GM19193 (cell line): ENCODE measurements around the gene GABRA4.

Experiments
- POLR2A ChIP-seq: IDR thresholded peaks from 4 replicates; pipeline ENCODE4 v1.6.1; 2011; ENCODE audit not compliant: insufficient read depth, insufficient read length; ENCODE audit errors: extremely low read depth

GABRA4 gene

DNA sequence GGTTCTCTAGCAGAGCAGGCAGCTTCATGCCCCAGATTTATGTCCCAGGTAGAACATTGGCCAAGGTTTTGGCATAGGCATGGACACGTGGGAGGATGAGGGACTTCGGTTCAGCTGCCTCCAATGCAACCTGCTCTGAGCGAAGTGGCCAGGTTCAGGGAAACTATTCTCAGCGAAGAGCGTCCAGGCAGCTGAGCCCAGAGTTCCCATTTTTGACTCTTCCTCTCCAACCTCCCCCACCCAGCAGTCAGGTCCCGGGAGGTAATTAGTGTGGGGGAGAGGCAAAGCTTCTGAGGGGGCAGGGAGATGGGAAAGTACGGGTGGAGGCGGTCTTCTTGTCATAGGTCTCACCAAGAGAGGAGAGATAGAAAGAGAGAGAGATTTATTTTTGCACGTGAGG, 1.0 kb downstream of the GABRA4 start:
- no peak for TF ChIP-seq POLR2A

DNA sequence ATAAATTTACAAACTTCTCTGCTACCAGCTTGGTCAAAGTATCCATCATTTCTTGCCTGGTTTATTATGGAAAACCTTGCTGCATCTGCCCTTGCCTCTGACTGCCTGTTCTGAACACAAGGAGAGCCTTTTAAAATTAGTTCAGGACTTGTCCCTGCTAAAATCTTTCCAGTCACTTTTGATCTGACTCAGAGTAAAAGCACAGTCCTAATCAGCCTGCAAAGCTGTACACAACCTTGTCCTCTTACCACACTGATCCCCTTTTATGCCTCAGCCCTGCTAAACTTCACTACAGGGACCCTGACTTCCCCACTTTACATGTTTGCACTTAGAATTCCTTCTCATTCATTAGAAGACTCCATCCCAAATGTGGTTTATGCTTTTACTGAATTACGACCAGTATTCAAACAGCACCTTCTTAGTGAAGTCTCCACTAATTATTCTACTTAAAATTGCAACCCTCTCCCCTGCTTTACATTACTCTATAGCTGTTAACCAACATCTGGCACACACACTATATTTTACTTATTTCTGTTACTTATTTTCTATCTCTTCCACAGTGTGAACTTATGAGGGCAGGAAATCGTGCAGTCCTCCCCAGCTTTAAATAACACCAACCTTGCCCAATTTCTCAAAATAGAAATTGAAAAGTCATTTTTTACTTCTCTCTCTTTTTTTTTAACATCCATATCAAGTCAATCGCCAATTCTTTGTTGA, 6.3 kb downstream of the GABRA4 start:
- TF ChIP-seq POLR2A = no peak

DNA sequence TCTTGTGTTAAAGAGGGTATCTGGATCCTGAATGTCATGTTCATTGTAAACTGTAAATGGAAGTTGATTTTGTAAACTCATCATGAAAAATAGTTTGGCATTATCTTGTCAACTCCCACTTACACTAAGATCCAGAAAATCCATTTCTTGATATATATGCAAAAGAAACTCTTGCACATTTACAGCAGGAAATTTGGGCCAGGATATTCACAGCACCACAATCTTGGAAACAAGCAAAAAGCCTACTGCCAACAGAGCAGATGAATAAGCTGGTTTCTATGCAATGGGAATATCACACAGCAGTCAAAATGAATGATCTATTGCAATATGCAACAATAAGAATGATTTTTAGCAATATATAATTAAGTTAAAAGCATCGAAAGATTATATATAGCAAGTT, 8.6 kb downstream of the GABRA4 start:
- TF ChIP-seq POLR2A = no peak

DNA sequence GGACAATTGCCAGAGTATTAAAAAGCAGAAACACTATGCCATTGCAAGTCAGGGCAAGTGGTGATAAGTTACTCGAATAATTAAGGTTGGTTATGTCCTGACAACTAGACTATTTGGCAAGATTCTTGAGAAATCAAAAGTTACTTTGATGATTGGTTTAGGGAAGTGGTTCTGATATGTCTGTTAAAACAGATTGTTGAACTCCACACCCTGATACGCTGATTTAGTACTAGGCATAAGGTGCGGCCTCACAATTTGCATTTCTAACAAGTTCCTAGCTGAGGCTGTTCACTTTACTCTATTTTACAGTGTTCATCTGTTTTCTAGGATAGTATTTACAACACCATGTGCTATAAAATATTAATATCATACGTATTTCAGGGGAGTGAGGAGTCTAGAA, 12.5 kb downstream of the GABRA4 start:
- no peak for TF ChIP-seq POLR2A

DNA sequence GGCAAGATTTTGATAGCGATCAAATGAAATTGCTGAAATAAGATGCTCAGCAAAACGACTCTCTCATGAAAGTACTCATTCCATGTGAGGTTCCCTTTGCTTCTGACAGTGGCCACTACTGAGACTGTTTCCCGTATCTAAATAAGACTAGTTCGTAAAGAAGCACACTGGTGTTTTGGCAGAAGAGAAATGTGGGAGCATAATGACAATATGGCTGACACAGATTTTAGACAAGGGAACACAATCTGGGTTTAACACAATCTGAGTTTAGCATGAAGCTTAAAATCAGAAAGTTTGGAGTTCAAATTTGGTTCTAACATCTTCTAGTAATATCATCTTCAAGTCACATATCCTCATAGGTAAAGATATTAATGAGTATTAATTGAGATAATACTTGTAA, 13.7 kb downstream of the GABRA4 start:
- TF ChIP-seq POLR2A = no peak

DNA sequence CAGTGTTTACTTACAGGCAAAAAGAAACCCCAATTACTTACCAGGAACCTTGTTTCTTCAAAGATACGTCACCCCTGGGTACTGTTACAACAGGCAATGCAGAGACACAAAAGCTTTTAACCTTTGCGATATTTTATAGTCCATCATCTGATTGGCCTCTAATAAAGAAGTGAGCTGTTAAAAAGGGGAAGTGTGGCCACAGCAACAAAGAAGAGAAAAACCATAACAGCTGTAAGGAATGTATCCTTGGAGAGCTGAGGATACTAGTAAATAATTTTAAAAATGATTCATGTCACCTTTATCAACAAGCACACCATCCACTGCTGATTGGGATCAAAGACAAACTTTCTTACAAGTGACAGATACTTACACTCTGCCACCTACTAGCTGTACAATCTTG, 14.1 kb downstream of the GABRA4 start:
- no peak for TF ChIP-seq POLR2A

DNA sequence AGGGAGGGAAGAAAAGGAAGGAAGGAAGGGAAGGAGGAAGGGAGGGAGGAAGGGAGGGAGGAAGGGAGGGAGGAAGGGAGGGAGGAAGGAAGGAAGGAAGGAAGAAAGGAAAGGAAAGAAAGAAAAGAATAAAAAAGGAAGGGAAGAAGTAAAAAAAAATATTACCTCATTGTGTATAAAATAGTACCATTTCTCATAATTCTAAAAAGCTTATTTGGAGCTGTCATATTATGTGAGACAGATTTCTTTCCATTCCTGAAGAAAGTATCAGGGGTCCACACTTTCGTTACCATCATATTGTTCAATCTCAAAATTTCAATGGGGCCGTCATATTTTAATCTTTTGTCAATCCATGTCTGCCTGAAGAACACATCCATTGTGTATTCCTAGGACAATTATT, 16.1 kb downstream of the GABRA4 start:
- TF ChIP-seq POLR2A = no peak

DNA sequence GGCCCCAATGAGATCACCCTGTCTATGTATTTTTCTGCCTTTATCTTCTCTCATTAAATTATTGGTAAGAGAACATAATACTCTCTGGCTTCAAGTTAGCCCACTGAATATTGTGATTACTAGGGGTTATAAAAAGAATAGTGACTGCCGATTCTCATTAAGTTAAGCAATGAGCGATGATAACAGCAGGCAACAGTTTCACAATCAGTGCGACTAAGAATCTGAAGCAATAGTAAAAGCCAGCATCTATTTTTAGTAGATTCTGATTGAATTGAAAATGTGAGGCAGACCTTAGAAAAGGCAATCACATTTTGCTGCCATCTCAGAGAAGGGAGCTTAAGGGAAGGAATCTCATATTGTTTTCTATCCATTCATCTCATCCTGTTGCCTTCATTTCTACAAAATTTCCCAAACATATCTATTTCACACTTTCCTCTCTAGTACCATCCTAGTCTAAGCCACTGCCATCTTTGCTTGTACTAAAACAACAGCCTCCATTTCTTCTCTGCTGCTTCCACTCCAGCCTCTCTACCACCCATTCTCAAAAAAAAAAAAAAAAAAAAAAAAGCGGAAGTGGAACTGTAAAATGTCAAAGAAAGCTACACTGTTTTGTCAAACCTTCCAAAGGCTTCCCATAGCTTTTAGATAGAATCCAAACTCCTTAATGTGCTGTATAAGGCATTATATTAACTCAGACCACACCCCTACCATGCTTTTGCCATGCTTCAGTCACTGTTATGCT, 17.4 kb downstream of the GABRA4 start:
- no peak for TF ChIP-seq POLR2A

DNA sequence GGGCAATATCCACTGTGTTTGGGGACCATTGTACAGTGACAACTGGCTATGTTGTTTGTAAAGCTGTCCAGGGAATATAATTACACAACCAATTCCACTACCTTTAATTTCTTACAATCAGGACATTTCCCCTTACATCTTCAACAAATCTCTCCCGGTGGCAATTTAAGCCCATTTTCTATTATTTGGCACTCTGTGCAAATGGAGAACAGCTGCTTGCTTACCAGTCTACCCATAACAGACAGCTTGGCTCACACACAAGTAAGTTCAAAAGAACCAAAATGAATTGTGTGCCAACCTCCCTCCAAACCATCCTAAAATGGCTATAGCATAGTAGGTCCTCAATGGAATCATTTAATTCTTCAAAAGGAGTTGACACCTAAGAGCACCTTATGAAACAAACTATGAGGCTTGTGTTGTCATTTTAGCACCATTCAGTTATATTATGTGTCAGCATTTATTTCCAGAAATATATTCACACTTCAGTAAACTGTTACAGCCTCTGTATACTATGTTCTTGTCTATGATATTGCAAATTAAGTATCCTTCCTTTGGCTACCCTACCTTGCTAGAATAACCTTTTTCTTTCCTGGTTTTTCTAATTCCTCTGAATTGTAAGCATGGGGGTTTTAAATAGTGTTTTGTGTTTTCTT, 18.4 kb downstream of the GABRA4 start:
- no peak for TF ChIP-seq POLR2A

DNA sequence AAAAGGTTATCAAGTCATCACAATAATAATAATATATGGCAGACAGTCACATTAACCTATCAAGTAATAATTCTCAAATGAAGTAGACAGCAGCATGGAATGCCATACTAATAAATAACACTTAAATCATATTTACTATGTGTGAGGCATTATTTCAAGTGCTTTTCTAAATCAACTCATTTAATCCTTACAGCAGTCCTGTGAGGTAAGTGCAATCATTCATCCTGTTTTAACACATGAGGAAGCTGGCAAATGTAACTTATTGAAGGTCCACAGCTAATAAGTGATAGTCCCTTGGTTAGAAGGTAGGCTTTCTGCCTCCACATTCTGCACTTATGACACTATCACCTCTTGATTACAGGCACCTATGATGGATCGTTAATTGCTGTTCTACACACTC, 24.5 kb downstream of the GABRA4 start:
- no peak for TF ChIP-seq POLR2A

DNA sequence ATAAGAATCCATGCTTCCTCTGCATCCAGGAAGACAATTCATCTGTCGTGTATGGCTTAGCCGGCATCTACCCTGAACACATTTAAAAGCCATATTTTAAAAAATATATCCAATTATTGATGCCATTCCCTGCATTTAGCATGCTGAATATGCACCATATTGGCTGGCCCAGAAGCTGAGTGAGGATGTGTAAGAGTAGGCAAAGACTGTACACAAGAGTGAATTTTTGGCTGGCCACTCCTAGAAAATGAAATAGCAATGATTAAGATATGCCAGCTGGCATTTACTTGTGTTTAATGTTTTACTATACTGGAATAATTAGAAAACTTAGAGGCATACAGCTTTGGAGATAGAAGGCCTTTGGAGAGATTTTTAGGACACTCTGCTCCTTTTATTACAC, 25.8 kb downstream of the GABRA4 start:
- TF ChIP-seq POLR2A = no peak

DNA sequence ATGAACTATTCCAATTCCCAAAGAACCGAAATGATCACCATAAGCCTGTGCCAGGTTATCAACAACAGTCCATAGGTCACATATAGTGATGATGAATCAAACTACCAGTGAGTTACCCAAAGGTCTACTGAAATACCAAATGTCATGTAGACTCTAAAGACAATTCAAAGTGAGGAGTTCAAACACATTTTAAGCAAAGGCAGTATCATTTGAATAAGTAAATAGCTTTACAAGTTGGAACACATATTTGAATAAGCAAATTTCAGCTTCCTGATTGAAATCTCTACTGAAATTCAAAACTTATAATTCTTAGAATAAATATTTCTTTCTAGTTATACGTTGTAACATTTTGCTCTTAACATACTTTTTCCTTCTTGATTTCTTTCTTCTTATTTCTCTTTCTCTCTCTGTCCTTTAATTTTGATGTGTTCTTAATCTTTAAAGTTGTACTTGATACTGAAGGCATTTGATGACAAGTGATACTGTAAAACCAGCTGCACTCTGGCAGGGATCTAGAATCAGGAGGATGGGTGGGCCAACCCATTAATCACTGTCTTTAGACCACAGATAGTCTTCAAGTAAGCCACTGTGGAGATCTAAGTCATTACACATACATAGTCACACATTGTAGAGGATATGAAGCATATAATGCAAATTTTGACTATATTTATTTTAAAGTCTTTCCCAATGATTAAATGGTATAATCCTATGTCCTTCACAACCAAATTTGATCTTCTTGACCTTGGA, 34.5 kb downstream of the GABRA4 start:
- no peak for TF ChIP-seq POLR2A

DNA sequence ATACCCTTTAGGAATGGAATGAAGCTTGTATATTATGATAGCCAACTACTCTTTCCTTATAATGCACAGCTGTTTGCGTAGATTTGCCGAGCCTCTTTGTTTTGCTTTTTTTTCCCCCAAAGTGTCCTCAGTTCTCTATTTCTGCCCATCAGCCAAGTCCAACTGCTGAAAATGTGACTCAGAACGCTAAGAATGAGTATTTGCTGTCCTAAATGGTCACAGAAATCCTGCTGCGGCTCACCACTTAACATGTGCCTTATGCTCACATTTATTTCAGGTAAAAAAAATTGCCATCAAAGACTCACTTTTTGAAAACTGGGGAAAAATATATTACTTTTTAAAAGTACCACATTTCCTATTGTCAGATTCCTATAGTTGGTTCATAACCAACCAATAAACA, 36.9 kb downstream of the GABRA4 start:
- TF ChIP-seq POLR2A = no peak

DNA sequence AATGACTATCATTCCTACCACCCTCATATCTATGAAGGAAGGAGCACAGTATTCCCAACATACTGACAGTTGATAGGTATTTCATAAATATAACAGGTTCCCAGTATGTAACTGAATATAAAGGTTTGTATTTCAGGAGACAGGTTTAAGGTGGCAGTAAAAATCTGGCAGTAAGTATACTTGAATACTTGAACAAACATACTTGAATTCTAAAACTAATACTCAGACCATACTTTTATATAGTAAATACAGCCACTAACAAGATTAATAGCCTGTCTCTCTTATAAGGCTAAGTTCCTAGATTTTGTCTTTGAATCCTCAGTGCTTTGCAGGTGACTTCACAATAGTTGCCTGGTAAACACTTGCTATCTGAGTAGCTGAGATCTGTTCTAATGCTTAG, 37.8 kb downstream of the GABRA4 start:
- no peak for TF ChIP-seq POLR2A

DNA sequence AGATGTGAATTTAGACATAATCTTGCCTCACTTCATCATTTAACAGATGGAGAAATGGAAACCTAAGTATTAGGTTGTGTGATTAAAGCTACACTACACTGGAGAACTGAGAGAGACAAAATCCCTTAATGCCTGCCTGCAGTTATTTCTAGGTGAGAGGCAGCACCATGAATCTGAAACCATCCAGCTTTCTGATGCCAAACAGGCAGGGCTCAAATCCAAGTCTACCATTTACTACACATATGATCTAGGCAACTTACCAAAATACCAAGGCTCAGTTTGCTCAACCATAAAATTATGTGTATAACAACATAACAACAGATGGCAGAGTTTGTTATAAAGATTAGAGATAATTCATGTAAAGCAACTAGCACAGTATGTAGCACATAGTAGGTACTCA, 38.7 kb downstream of the GABRA4 start:
- no peak for TF ChIP-seq POLR2A
